NB4 (cell line): ENCODE measurements around the gene RHBDD2.

Source experiments
- MYC ChIP-seq: IDR thresholded peaks from 2 replicates; pipeline ENCODE4 v1.6.1; 2011; ENCODE audit warnings: low read depth, low read length
- POLR2A ChIP-seq: IDR thresholded peaks from 2 replicates; pipeline ENCODE4 v1.6.1; 2011; ENCODE audit warnings: mild to moderate bottlenecking; ENCODE audit not compliant: insufficient read length; ENCODE audit errors: extremely low read depth
- TF ChIP-seq, protein P1 (sequence below): IDR thresholded peaks from one replicate; pipeline ENCODE4 v1.5.1; 2012; ENCODE audit warnings: low read depth, low read length

DNA sequence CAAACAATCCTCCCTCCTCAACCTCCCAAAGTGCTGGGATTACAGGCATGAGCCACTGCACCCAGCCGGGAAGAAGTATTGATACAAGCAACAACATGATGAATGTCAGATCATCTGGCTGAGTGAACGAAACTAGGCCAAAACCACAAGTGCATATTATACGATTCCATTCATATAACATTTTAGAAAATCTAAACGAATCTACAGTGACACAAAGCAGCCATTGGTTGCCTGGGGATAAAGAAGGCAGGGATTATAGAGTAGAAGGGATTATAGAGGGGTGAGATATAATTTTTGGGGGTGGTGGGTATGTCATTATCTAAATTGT, 11.5 kb upstream of the RHBDD2 start:
- TF ChIP-seq, protein P1, sequence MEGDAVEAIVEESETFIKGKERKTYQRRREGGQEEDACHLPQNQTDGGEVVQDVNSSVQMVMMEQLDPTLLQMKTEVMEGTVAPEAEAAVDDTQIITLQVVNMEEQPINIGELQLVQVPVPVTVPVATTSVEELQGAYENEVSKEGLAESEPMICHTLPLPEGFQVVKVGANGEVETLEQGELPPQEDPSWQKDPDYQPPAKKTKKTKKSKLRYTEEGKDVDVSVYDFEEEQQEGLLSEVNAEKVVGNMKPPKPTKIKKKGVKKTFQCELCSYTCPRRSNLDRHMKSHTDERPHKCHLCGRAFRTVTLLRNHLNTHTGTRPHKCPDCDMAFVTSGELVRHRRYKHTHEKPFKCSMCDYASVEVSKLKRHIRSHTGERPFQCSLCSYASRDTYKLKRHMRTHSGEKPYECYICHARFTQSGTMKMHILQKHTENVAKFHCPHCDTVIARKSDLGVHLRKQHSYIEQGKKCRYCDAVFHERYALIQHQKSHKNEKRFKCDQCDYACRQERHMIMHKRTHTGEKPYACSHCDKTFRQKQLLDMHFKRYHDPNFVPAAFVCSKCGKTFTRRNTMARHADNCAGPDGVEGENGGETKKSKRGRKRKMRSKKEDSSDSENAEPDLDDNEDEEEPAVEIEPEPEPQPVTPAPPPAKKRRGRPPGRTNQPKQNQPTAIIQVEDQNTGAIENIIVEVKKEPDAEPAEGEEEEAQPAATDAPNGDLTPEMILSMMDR, result no peak
- TF ChIP-seq POLR2A (no peak), MYC (no peak)
